CD4-positive, alpha-beta memory T cell (primary cell): Measurements from ENCODE around the gene CAMTA1. TPM values are rescaled to one million over a fixed set of nuclear protein-coding genes. Genes with fewer than 3 reads are reported as not detected.

ENCODE experiments used
- CTCF ChIA-PET: fragments of 350-600 bp; sonication (Branson Sonifier 250); formaldehyde crosslinking; loops from one replicate; lab custom pipeline; 2021; ENCODE audit warnings: inconsistent platforms; ENCODE audit not compliant: partially characterized antibody; lab: Charles Lee
- POLR2A ChIA-PET: fragments of 350-600 bp; sonication (Branson Sonifier 250); formaldehyde crosslinking; loops from one replicate; lab custom pipeline; 2021; ENCODE audit not compliant: partially characterized antibody; lab: Charles Lee
- DNase-seq, 5 donors: peaks; one replicate each; pipeline versions ENCODE4 v3.0.0 to v3.0.0-alpha.2; 2020 to 2022; ENCODE audit warnings: mixed read lengths in 1 of 5
- H3K27ac ChIP-seq: one replicate; pipeline ENCODE4 v1.7.0; 2013; ENCODE audit warnings: low read depth, low read length
- H3K27me3 ChIP-seq: 2 replicates; pipeline ENCODE4 v1.7.0; 2013; ENCODE audit warnings: mild to moderate bottlenecking, low read length, moderate library complexity; ENCODE audit not compliant: insufficient read depth
- H3K36me3 ChIP-seq: 2 replicates; pipeline ENCODE4 v1.7.0; 2013; ENCODE audit warnings: mild to moderate bottlenecking, low read length, moderate library complexity; ENCODE audit not compliant: insufficient read depth
- H3K4me1 ChIP-seq: 2 replicates; pipeline ENCODE4 v1.7.0; 2013; ENCODE audit warnings: mild to moderate bottlenecking, low read length, moderate library complexity; ENCODE audit not compliant: insufficient read depth
- H3K4me3 ChIP-seq, 2 donors: one replicate each; pipeline ENCODE4 v1.7.0; 2013; ENCODE audit warnings: low read length in 2 of 2, mild to moderate bottlenecking in 1 of 2
- H3K9me3 ChIP-seq, 2 donors: one replicate each; pipeline ENCODE4 v1.7.0; 2013; ENCODE audit warnings: low read length in 2 of 2, control low read depth in 1 of 2; ENCODE audit not compliant: control insufficient read depth in 1 of 2
- H3K27ac Mint-ChIP-seq, 7 donors: one replicate each; pipeline ENCODE4 v1.8.0; 2020 to 2021; ENCODE audit warnings: mixed read lengths in 7 of 7, mild to moderate bottlenecking in 6 of 7, inconsistent platforms in 3 of 7, moderate library complexity in 3 of 7
- H3K27me3 Mint-ChIP-seq, 2 donors: one replicate each; pipeline ENCODE4 v1.8.0; 2020 to 2021; ENCODE audit warnings: mixed read lengths in 2 of 2
- H3K36me3 Mint-ChIP-seq, 2 donors: one replicate each; pipeline ENCODE4 v1.8.0; 2020 to 2021; ENCODE audit warnings: mixed read lengths in 2 of 2, inconsistent platforms in 1 of 2, mild to moderate bottlenecking in 1 of 2
- H3K4me1 Mint-ChIP-seq, 4 donors: one replicate each; pipeline ENCODE4 v1.8.0; 2020 to 2021; ENCODE audit warnings: mixed read lengths in 4 of 4, mild to moderate bottlenecking in 1 of 4
- H3K4me3 Mint-ChIP-seq, 8 donors: one replicate each; pipeline ENCODE4 v1.8.0; 2020 to 2021; ENCODE audit warnings: mixed read lengths in 8 of 8, mild to moderate bottlenecking in 7 of 8, moderate library complexity in 6 of 8, inconsistent platforms in 3 of 8
- H3K9me3 Mint-ChIP-seq, 8 donors: one replicate each; pipeline ENCODE4 v1.8.0; 2020 to 2021; ENCODE audit warnings: mixed read lengths in 8 of 8, mild to moderate bottlenecking in 5 of 8, inconsistent platforms in 3 of 8, moderate library complexity in 1 of 8
- intact Hi-C: fragments of 100-400 bp; cut with micrococcal nuclease; formaldehyde crosslinking; loops from one replicate; pipeline ENCODE4 v1.15.1; 2023
- polyA plus RNA-seq, 2 donors: library from polyadenylated mRNA; unstranded; fragments of 300-500 nt; fragmentation: Illumina TruSeq; gene quantifications; one replicate each; pipeline ENCODE4 v1.2.3, GENCODE V29; 2021
- total RNA-seq, 2 experiments: library from RNA; stranded (reverse); gene quantifications; one replicate each; pipeline ENCODE4 v1.2.3, GENCODE V29; 2021

CAMTA1 gene
- total and polyA plus RNA-seq, 4 experiments from 2014 or later: 39.1 to 118 (median 59.9) TPM

GRCh38 chr1:7019510-7019909 lies 234.3 kb downstream of the CAMTA1 start:
- no peak overlapping the region for H3K27ac ChIP-seq
- no peaks in the 10 kb centered on the region for H3K4me1 ChIP-seq
- ChIA-PET CTCF (no interaction called here), POLR2A (no interaction called here)
- Mint-ChIP-seq H3K36me3 (no peaks in the 10 kb centered on the region), H3K4me1 (no peaks in the 10 kb centered on the region), H3K27me3 (peaks cover 6 to 10% of the 10 kb centered on the region in 2 donors), H3K4me3 (no peak overlapping the region), H3K9me3 (no peaks in the 10 kb centered on the region), H3K27ac (no peak overlapping the region)
- intact Hi-C loops: no loop called here
- no peaks in the 10 kb centered on the region for H3K9me3 ChIP-seq
- no peak for DNase-seq
- no peaks in the 10 kb centered on the region for H3K27me3 ChIP-seq
- no peak overlapping the region for H3K4me3 ChIP-seq
- no peaks in the 10 kb centered on the region for H3K36me3 ChIP-seq

- Histone ChIP-seq H3K36me3 (no peaks in the 10 kb centered on the region), H3K9me3 (no peaks in the 10 kb centered on the region), H3K4me1 (no peaks in the 10 kb centered on the region), H3K27me3 (no peaks in the 10 kb centered on the region), H3K27ac (no peak overlapping the region), H3K4me3 (no peak overlapping the region)
- H3K36me3 Mint-ChIP-seq: no peaks in the 10 kb centered on the region
- no peak overlapping the region for H3K27ac Mint-ChIP-seq
- ChIA-PET CTCF (no interaction called here), POLR2A (no interaction called here)
- DNase-seq: no peak
- H3K4me1 Mint-ChIP-seq: no peaks in the 10 kb centered on the region
- H3K27me3 Mint-ChIP-seq: peaks cover 6 to 10% of the 10 kb centered on the region in 2 donors
- intact Hi-C loops: no loop called here
- no peak overlapping the region for H3K4me3 Mint-ChIP-seq
- H3K9me3 Mint-ChIP-seq: no peaks in the 10 kb centered on the region
These were observed 236.8 kb downstream of the CAMTA1 start for GRCh38 chr1:7022058-7022457.

- H3K4me3 ChIP-seq: no peak overlapping the region
- H3K4me3 Mint-ChIP-seq: no peak overlapping the region
- peaks cover 4 to 5% of the 10 kb centered on the region in 2 donors for H3K27me3 Mint-ChIP-seq
- H3K9me3 ChIP-seq: no peaks in the 10 kb centered on the region
- no peaks in the 10 kb centered on the region for H3K4me1 Mint-ChIP-seq
- no peak overlapping the region for H3K27ac ChIP-seq
- intact Hi-C loops: no loop called here
- ChIA-PET CTCF (no interaction called here), POLR2A (no interaction called here)
- no peaks in the 10 kb centered on the region for H3K36me3 ChIP-seq
- H3K4me1 ChIP-seq: no peaks in the 10 kb centered on the region
- H3K36me3 Mint-ChIP-seq: no peaks in the 10 kb centered on the region
- H3K9me3 Mint-ChIP-seq: no peaks in the 10 kb centered on the region
- H3K27ac Mint-ChIP-seq: no peak overlapping the region
- H3K27me3 ChIP-seq: no peaks in the 10 kb centered on the region
- DNase-seq: no peak
These were observed 239.8 kb downstream of the CAMTA1 start for GRCh38 chr1:7025013-7025412.

- H3K4me1 Mint-ChIP-seq: no peaks in the 10 kb centered on the region
These were observed 240.9 kb downstream of the CAMTA1 start for GRCh38 chr1:7026169-7026568.

DNA sequence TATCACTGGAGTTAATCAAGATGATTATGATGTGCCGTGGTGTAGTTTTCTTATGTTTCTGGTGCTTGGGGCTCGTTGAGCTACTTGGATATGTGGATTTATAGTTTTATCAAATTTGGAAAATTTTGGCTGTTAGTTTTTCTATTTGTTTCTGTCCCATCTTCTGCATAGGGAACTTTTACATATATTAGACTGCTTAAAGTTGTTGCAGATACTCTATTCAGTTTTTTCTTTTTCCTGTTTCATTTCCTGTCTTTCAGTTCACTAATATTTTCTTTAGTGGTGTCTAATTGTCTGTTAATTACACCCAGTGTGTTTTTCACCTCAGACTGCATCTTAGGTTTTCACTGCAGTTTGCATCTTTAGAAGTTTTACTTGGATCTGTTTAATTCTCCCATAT lies 247.7 kb downstream of the CAMTA1 start:
- H3K9me3 Mint-ChIP-seq: peaks cover 3 to 30% (median 21%) of the 10 kb centered on the region in 8 donors
- Histone ChIP-seq H3K4me3 (no peak overlapping the region), H3K27me3 (no peaks in the 10 kb centered on the region), H3K27ac (no peak overlapping the region), H3K4me1 (no peaks in the 10 kb centered on the region), H3K9me3 (no peaks in the 10 kb centered on the region), H3K36me3 (no peaks in the 10 kb centered on the region)
- no peaks in the 10 kb centered on the region for H3K36me3 Mint-ChIP-seq
- no peak overlapping the region for H3K4me3 Mint-ChIP-seq
- no peak overlapping the region for H3K27ac Mint-ChIP-seq
- intact Hi-C loops: no loop called here
- H3K4me1 Mint-ChIP-seq: no peaks in the 10 kb centered on the region
- peaks cover 8 to 9% of the 10 kb centered on the region in 2 donors for H3K27me3 Mint-ChIP-seq
- DNase-seq: no peak
- POLR2A ChIA-PET: no interaction called here
- CTCF ChIA-PET: no interaction called here

More at GRCh38 chr1:7026169-7026568, 240.9 kb downstream of the CAMTA1 start:
- Histone ChIP-seq H3K27me3 (no peaks in the 10 kb centered on the region), H3K27ac (no peak overlapping the region), H3K4me3 (no peak overlapping the region), H3K4me1 (no peaks in the 10 kb centered on the region), H3K9me3 (no peaks in the 10 kb centered on the region), H3K36me3 (no peaks in the 10 kb centered on the region)
- Mint-ChIP-seq H3K36me3 (no peaks in the 10 kb centered on the region), H3K27me3 (peaks cover 2 to 5% of the 10 kb centered on the region in 2 donors), H3K9me3 (peaks cover 0 to 2% (median 0%) of the 10 kb centered on the region in 8 donors), H3K4me3 (no peak overlapping the region), H3K27ac (no peak overlapping the region)
- DNase-seq: no peak
- intact Hi-C loops: no loop called here
- ChIA-PET CTCF (no interaction called here), POLR2A (no interaction called here)

DNA sequence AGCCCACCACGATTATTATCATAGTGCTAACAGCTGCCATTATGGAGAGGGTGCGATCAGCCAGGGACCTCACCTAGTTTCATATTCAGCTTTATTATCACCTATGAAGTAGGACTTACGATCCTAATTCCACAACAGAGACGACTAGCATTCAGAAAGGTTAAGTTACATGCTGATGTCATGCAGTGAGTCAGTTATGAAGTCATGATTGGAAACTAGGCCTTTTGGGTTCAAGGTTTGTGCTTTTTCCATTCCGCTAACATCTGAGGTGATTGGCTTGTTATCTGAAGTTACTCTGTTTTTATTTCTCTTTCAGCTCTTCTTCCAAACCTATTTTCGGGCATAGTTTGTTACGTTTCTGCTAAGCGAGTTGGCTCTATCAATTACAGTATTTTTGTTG lies 251.1 kb downstream of the CAMTA1 start:
- Histone ChIP-seq H3K36me3 (no peaks in the 10 kb centered on the region), H3K4me1 (no peaks in the 10 kb centered on the region), H3K4me3 (no peak overlapping the region), H3K27me3 (no peaks in the 10 kb centered on the region), H3K9me3 (no peaks in the 10 kb centered on the region), H3K27ac (no peak overlapping the region)
- Mint-ChIP-seq H3K4me1 (no peaks in the 10 kb centered on the region), H3K27ac (no peak overlapping the region), H3K36me3 (no peaks in the 10 kb centered on the region), H3K27me3 (peaks cover 12 to 15% of the 10 kb centered on the region in 2 donors), H3K4me3 (no peak overlapping the region), H3K9me3 (peaks cover 3 to 27% (median 21%) of the 10 kb centered on the region in 8 donors)
- DNase-seq: no peak
- ChIA-PET CTCF (no interaction called here), POLR2A (no interaction called here)
- intact Hi-C loops: no loop called here

GRCh38 chr1:7039590-7040220 lies 254.5 kb downstream of the CAMTA1 start:
- Mint-ChIP-seq H3K9me3 (peaks cover 0 to under 1% (median 0%) of the 10 kb centered on the region in 8 donors), H3K4me3 (no peak overlapping the region), H3K4me1 (no peaks in the 10 kb centered on the region), H3K27ac (no peak overlapping the region), H3K36me3 (no peaks in the 10 kb centered on the region), H3K27me3 (peaks cover 15 to 17% of the 10 kb centered on the region in 2 donors)
- Histone ChIP-seq H3K27ac (no peak overlapping the region), H3K4me3 (no peak overlapping the region), H3K27me3 (no peaks in the 10 kb centered on the region), H3K36me3 (no peaks in the 10 kb centered on the region), H3K4me1 (no peaks in the 10 kb centered on the region), H3K9me3 (no peaks in the 10 kb centered on the region)
- ChIA-PET CTCF (no interaction called here), POLR2A (no interaction called here)
- DNase-seq: no peak
- intact Hi-C loops: no loop called here
